Mucosa of descending colon (tissue), 3 donors: ENCODE measurements around the gene DPM2. TPM values are rescaled to one million over a fixed set of nuclear protein-coding genes. Genes with fewer than 3 reads are reported as not detected.

Experiments
- ATAC-seq: fragments of 200-7000 bp; cut with Tn5 transposase; one replicate; pipeline ENCODE4 v1.9.1; 2020; ENCODE audit warnings: mild to moderate bottlenecking, moderate library complexity
- DNase-seq, 3 donors: peaks; one replicate each; pipeline ENCODE4 v3.0.0-alpha.2; 2020
- H3K36me3 ChIP-seq: fragments of 200-600 bp; one replicate; pipeline ENCODE4 v1.8.0; 2021; ENCODE audit warnings: low read depth, mild to moderate bottlenecking
- H3K4me1 ChIP-seq: fragments of 200-600 bp; one replicate; pipeline ENCODE4 v1.8.0; 2021; ENCODE audit warnings: low read depth, mild to moderate bottlenecking
- H3K4me3 ChIP-seq: fragments of 200-600 bp; one replicate; pipeline ENCODE4 v1.8.0; 2021; ENCODE audit warnings: mild to moderate bottlenecking
- H3K9me3 ChIP-seq: fragments of 200-600 bp; one replicate; pipeline ENCODE4 v1.8.0; 2021; ENCODE audit warnings: mild to moderate bottlenecking
- intact Hi-C, 2 donors: fragments of 100-400 bp; cut with DNase I in 1 of 2; cut with micrococcal nuclease in 1 of 2; formaldehyde crosslinking; loops; one replicate each; pipeline versions ENCODE4 v1.11.0 to v1.11.1; 2022; cut with DNase I, micrococcal nuclease
- total RNA-seq, 3 donors: library from RNA; stranded (reverse); fragmentation: NEBNext Ultra II Directional in 2 of 3; extraction: Animal tissue kit (Norgen Biotek cat#: 25700) in 2 of 3; gene quantifications; one replicate each; pipeline versions ENCODE4 v1.2.1 to v1.2.4, GENCODE V29; 2021 to 2023
- TF ChIP-seq, protein P1 (sequence below): fragments of 200-600 bp; IDR thresholded peaks from one replicate; pipeline ENCODE4 v1.8.0; 2022; ENCODE audit warnings: antibody characterized with exemption, mild to moderate bottlenecking
- donor health status: DM: no; HTN: no; CAD: no; lungs with moderate emphysema.
- donor health status: DM: no; HTN: no; CAD: no.
- donor health status: DM: no; HTN: yes; CAD: no.

The DPM2 gene
- total RNA-seq, 3 donors from 2014 or later, result 23.0 to 30.4 (median 29.4) TPM

GRCh38 chr9:127925959-127926905 lies 11.4 kb downstream of the DPM2 start:
- intact Hi-C loops, result loop anchor here in 1 of 2 donors (10.0 kb wide), 1 partner anchor 331 kb away; no protein-coding TSS in a partner anchor
- ATAC-seq (no peak), DNase-seq (peak in 1 of 3 donors; percentile 43)
- Histone ChIP-seq H3K4me1 (peaks cover 31% of the 10 kb centered on the region), H3K9me3 (no peaks in the 10 kb centered on the region), H3K4me3 (no peak overlapping the region), H3K36me3 (no peaks in the 10 kb centered on the region)
- TF ChIP-seq, protein P1, sequence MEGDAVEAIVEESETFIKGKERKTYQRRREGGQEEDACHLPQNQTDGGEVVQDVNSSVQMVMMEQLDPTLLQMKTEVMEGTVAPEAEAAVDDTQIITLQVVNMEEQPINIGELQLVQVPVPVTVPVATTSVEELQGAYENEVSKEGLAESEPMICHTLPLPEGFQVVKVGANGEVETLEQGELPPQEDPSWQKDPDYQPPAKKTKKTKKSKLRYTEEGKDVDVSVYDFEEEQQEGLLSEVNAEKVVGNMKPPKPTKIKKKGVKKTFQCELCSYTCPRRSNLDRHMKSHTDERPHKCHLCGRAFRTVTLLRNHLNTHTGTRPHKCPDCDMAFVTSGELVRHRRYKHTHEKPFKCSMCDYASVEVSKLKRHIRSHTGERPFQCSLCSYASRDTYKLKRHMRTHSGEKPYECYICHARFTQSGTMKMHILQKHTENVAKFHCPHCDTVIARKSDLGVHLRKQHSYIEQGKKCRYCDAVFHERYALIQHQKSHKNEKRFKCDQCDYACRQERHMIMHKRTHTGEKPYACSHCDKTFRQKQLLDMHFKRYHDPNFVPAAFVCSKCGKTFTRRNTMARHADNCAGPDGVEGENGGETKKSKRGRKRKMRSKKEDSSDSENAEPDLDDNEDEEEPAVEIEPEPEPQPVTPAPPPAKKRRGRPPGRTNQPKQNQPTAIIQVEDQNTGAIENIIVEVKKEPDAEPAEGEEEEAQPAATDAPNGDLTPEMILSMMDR, result no peak

DNA sequence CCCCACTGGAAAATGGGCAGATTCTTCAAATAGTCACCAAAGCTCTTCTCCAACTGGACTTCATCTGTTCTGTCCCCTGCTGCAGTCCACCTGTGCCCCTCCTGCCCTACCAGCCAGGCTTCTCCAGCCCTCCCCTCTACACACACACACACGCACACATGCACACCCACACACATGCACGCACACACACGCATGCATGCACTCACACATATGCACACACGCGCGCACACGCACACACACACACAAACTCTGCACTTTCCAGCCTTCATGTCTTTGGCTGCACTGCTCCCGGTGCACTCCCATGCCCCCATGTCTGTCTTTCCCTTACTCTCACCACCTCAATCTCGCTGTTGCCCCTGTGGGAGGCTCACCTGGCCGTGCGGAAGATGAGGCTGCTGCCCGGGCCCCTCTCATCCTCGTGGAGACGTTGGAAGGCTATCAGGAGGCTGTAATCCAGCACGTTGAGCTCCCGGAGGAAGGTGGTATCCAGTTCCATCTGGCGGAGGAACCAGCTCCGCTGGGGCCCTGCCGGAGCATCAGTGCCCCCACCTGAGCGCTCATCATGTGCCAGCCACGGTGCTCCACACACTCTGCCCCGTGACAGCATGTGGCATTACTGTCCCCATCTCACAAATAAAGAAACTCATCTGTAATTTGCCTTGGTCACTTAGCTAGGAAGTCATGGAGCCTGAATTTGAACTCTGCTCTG lies 12.8 kb downstream of the DPM2 start:
- TF ChIP-seq, protein P1, result no peak
- DNase-seq (no peak), ATAC-seq (no peak)
- intact Hi-C loops, result loop anchor here (5.0 to 10.0 kb wide), 2 partner anchors 330 to 338 kb away; no protein-coding TSS in a partner anchor
- H3K9me3 ChIP-seq, result no peaks in the 10 kb centered on the region
- H3K4me1 ChIP-seq, result peaks cover 26% of the 10 kb centered on the region
- H3K4me3 ChIP-seq, result no peak overlapping the region
- no peaks in the 10 kb centered on the region for H3K36me3 ChIP-seq

GRCh38 chr9:127923771-127924170 lies 13.9 kb downstream of the DPM2 start:
- DNase-seq (no peak), ATAC-seq (no peak)
- no peaks in the 10 kb centered on the region for H3K9me3 ChIP-seq
- TF ChIP-seq, protein P1, result no peak
- no peak overlapping the region for H3K4me3 ChIP-seq
- peaks cover 32% of the 10 kb centered on the region for H3K4me1 ChIP-seq
- intact Hi-C loops, result loop anchor here (5.0 to 10.0 kb wide), 2 partner anchors 329 to 336 kb away; no protein-coding TSS in a partner anchor
- no peaks in the 10 kb centered on the region for H3K36me3 ChIP-seq

GRCh38 chr9:127923046-127923445 lies 14.6 kb downstream of the DPM2 start:
- TF ChIP-seq, protein P1, result no peak
- no peak overlapping the region for H3K4me3 ChIP-seq
- intact Hi-C loops, result loop anchor here (5.0 to 10.0 kb wide), 2 partner anchors 328 to 336 kb away; no protein-coding TSS in a partner anchor
- H3K4me1 ChIP-seq, result peaks cover 30% of the 10 kb centered on the region
- ATAC-seq, result no peak
- H3K9me3 ChIP-seq, result no peaks in the 10 kb centered on the region
- no peak for DNase-seq
- H3K36me3 ChIP-seq, result no peaks in the 10 kb centered on the region

DNA sequence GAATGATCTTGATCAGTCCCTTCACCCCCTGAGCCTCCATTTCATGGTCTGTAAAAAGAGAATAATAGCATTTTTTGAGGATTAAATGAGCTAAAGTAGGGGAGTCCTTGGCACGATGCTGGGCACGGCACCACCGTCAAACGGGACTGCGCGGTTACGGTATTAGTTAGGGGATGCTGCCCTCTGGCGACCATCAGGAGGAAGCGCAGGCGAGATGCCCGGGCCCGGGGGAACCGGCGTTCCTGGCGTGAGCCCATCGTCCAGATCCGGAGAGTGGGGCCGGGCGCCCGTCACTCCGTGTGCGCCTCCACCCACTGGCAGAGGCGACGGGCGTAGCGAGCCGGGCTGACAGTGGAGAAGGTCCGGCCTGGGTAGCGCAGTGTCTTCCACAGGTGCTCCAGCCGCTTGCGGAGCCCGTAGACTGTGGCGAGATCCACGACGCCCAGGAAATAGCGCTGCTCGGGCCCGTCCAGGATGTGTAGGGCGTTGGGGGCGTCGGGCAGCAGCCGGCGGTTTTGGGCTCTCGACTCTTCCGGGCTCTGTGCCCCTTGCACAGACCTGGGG lies 16.0 kb downstream of the DPM2 start:
- Histone ChIP-seq H3K4me1 (peaks cover 26% of the 10 kb centered on the region), H3K4me3 (no peak overlapping the region)
- intact Hi-C loops, result loop anchor here (5.0 to 10.0 kb wide), 2 partner anchors 327 to 334 kb away; no protein-coding TSS in a partner anchor

More for the DNA sequence above, 16.0 kb downstream of the DPM2 start:
- Histone ChIP-seq H3K9me3 (no peaks in the 10 kb centered on the region), H3K36me3 (no peaks in the 10 kb centered on the region)
- peak; percentile 52 for ATAC-seq
- DNase-seq, result peak; percentile 78 to 83 (median 78)
- TF ChIP-seq, protein P1, result peak; percentile 96
